HepG2 (cell line): ENCODE data around the gene COA1. TPM values are rescaled to one million over a fixed set of nuclear protein-coding genes. Genes with fewer than 3 reads are reported as not detected.

Experiments
- KLF16 ChIP-seq, 2 experiments: sonication (generic) in 1 of 2; formaldehyde crosslinking in 1 of 2; IDR thresholded peaks; 2 replicates each; pipeline versions ENCODE4 v1.6.1 to v1.8.0; 2016 to 2023; ENCODE audit warnings: missing genetic modification reagents in 2 of 2, missing compliant biosample characterization in 1 of 2
- TARDBP ChIP-seq: sonication (generic); formaldehyde crosslinking; IDR thresholded peaks from 2 replicates; pipeline ENCODE4 v1.8.0; 2022; ENCODE audit warnings: mild to moderate bottlenecking, missing genetic modification reagents
- TEAD3 ChIP-seq: optimal IDR thresholded peaks from 2 replicates; pipeline ENCODE3; 2016; ENCODE audit warnings: borderline replicate concordance
- ZBTB38 ChIP-seq: sonication (generic); formaldehyde crosslinking; IDR thresholded peaks from 2 replicates; pipeline ENCODE4 v1.5.1; 2020; ENCODE audit warnings: mild to moderate bottlenecking, missing genetic modification reagents
- ZKSCAN8 ChIP-seq: IDR thresholded peaks from 2 replicates; pipeline ENCODE4 v1.6.1; 2016; ENCODE audit warnings: borderline replicate concordance, missing genetic modification reagents, missing compliant biosample characterization
- polyA plus RNA-seq, 8 experiments: library from polyadenylated mRNA; depleted of rRNA in 3 of 8; stranded (reverse) in 7 of 8; unstranded in 1 of 8; fragments of >200 nt; fragmentation: Illumina TruSeq in 4 of 8; extraction: Trizol in 4 of 8; gene quantifications; 2 replicates each; pipeline versions ENCODE4 v1.2.1 to v1.2.3, GENCODE V29; 2011 to 2016; ENCODE audit warnings: low read depth in 4 of 8, missing spikeins in 1 of 8, mixed read lengths in 1 of 8; ENCODE audit not compliant: insufficient read depth in 1 of 8
- total RNA-seq, 5 experiments: library from RNA; depleted of rRNA; stranded (reverse); fragments of >200 nt; fragmentation: Illumina TruSeq; extraction: Trizol; gene quantifications; 2 replicates each; pipeline ENCODE4 v1.2.3, GENCODE V29; 2016; ENCODE audit warnings: low read depth in 1 of 5
- TF ChIP-seq, protein P1 (sequence below): IDR thresholded peaks from 2 replicates; pipeline ENCODE4 v1.6.1; 2016; ENCODE audit warnings: low read depth, missing genetic modification reagents, missing compliant biosample characterization
- TF ChIP-seq, protein P2 (sequence below), 2 experiments: sonication (generic) in 1 of 2; formaldehyde crosslinking in 1 of 2; IDR thresholded peaks; 2 replicates each; pipeline versions ENCODE4 v1.5.1 to v1.6.1; 2011 to 2020; ENCODE audit warnings: borderline replicate concordance in 1 of 2, low read depth in 1 of 2, low read length in 1 of 2, mild to moderate bottlenecking in 1 of 2, missing genetic modification reagents in 1 of 2, moderate library complexity in 1 of 2
- TF ChIP-seq, protein P3 (sequence below): IDR thresholded peaks from 2 replicates; pipeline ENCODE4 v1.4.0; 2020; ENCODE audit warnings: mild to moderate bottlenecking, missing genetic modification reagents
- TF ChIP-seq, protein P4 (sequence below): sonication (generic); formaldehyde crosslinking; IDR thresholded peaks from 2 replicates; pipeline ENCODE4 v1.4.0; 2020; ENCODE audit warnings: missing genetic modification reagents

Gene COA1
- total and polyA plus RNA-seq, 2 of the 13 experiments (the other 11 are each of a cell fraction or from before 2014, with no cell fraction given) = 33.2 to 65.7 TPM

DNA sequence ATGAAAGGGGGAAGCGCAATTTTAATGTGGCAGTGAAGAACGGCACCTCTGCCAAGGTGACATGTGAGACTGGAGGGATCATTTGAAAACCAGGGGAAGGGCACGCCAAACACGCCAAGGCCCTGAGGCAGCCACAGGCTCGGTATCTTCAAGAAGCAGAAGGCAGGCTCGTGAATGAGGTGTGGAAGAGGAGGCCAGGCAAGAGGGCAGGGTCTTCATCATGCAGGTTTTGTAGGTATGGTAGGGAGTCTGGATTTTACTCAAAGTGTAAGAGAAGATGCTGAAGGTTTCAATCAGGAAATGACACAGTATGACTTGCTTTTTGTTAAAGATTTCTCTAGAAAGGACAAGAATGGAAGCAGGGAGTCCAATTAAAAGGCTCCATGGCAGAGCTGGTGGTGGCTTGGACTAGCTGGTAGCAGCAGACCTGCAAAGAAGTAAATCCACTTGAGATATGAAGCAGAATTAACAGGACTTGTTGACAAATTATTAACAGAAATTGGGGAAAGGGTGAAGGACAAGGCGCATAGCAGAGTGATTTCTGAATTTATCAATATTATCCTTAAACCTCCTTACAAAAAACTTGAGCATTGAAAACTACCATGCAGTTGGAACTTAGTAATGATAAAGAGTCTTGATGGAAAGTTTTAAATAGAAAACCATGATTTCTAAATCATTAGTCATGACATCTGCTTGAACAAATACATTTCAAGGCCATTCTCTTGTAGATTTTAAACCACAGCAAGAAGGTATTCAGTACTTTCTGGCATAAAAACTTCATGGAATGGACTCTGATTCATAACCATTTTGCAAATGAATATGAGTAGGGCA, 70.4 kb downstream of the COA1 start (continued):
- TF ChIP-seq, protein P1, sequence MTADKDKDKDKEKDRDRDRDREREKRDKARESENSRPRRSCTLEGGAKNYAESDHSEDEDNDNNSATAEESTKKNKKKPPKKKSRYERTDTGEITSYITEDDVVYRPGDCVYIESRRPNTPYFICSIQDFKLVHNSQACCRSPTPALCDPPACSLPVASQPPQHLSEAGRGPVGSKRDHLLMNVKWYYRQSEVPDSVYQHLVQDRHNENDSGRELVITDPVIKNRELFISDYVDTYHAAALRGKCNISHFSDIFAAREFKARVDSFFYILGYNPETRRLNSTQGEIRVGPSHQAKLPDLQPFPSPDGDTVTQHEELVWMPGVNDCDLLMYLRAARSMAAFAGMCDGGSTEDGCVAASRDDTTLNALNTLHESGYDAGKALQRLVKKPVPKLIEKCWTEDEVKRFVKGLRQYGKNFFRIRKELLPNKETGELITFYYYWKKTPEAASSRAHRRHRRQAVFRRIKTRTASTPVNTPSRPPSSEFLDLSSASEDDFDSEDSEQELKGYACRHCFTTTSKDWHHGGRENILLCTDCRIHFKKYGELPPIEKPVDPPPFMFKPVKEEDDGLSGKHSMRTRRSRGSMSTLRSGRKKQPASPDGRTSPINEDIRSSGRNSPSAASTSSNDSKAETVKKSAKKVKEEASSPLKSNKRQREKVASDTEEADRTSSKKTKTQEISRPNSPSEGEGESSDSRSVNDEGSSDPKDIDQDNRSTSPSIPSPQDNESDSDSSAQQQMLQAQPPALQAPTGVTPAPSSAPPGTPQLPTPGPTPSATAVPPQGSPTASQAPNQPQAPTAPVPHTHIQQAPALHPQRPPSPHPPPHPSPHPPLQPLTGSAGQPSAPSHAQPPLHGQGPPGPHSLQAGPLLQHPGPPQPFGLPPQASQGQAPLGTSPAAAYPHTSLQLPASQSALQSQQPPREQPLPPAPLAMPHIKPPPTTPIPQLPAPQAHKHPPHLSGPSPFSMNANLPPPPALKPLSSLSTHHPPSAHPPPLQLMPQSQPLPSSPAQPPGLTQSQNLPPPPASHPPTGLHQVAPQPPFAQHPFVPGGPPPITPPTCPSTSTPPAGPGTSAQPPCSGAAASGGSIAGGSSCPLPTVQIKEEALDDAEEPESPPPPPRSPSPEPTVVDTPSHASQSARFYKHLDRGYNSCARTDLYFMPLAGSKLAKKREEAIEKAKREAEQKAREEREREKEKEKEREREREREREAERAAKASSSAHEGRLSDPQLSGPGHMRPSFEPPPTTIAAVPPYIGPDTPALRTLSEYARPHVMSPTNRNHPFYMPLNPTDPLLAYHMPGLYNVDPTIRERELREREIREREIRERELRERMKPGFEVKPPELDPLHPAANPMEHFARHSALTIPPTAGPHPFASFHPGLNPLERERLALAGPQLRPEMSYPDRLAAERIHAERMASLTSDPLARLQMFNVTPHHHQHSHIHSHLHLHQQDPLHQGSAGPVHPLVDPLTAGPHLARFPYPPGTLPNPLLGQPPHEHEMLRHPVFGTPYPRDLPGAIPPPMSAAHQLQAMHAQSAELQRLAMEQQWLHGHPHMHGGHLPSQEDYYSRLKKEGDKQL (CRISPR knock-in tag) = no peak
- TF ChIP-seq TEAD3 (CRISPR knock-in tag) = no peak
- TF ChIP-seq, protein P2, sequence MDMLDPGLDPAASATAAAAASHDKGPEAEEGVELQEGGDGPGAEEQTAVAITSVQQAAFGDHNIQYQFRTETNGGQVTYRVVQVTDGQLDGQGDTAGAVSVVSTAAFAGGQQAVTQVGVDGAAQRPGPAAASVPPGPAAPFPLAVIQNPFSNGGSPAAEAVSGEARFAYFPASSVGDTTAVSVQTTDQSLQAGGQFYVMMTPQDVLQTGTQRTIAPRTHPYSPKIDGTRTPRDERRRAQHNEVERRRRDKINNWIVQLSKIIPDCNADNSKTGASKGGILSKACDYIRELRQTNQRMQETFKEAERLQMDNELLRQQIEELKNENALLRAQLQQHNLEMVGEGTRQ (IDR thresholded peaks at IDR 0.05; ENCODE audit: low read depth, low read length) = no peak
- TF ChIP-seq, protein P2 (CRISPR knock-in tag; IDR thresholded peaks at IDR 0.05; ENCODE audit: borderline replicate concordance) = no peak
- TF ChIP-seq, protein P3, sequence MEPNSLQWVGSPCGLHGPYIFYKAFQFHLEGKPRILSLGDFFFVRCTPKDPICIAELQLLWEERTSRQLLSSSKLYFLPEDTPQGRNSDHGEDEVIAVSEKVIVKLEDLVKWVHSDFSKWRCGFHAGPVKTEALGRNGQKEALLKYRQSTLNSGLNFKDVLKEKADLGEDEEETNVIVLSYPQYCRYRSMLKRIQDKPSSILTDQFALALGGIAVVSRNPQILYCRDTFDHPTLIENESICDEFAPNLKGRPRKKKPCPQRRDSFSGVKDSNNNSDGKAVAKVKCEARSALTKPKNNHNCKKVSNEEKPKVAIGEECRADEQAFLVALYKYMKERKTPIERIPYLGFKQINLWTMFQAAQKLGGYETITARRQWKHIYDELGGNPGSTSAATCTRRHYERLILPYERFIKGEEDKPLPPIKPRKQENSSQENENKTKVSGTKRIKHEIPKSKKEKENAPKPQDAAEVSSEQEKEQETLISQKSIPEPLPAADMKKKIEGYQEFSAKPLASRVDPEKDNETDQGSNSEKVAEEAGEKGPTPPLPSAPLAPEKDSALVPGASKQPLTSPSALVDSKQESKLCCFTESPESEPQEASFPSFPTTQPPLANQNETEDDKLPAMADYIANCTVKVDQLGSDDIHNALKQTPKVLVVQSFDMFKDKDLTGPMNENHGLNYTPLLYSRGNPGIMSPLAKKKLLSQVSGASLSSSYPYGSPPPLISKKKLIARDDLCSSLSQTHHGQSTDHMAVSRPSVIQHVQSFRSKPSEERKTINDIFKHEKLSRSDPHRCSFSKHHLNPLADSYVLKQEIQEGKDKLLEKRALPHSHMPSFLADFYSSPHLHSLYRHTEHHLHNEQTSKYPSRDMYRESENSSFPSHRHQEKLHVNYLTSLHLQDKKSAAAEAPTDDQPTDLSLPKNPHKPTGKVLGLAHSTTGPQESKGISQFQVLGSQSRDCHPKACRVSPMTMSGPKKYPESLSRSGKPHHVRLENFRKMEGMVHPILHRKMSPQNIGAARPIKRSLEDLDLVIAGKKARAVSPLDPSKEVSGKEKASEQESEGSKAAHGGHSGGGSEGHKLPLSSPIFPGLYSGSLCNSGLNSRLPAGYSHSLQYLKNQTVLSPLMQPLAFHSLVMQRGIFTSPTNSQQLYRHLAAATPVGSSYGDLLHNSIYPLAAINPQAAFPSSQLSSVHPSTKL = peak; percentile 72; the same call in 1 of the 2 replicates
- peak; percentile 32; the same call in 1 of the 2 replicates for TF ChIP-seq ZKSCAN8 (CRISPR knock-in tag)
- TF ChIP-seq TARDBP (CRISPR knock-in tag) = 0 out of 2 replicates have a peak, but pooled peaks have one; percentile 25
- TF ChIP-seq KLF16 (CRISPR knock-in tag; IDR thresholded peaks at IDR 0.05) = 0 out of 4 replicates have a peak, but pooled peaks of 1 of the 2 experiments have one; percentile 14
- TF ChIP-seq, protein P4, sequence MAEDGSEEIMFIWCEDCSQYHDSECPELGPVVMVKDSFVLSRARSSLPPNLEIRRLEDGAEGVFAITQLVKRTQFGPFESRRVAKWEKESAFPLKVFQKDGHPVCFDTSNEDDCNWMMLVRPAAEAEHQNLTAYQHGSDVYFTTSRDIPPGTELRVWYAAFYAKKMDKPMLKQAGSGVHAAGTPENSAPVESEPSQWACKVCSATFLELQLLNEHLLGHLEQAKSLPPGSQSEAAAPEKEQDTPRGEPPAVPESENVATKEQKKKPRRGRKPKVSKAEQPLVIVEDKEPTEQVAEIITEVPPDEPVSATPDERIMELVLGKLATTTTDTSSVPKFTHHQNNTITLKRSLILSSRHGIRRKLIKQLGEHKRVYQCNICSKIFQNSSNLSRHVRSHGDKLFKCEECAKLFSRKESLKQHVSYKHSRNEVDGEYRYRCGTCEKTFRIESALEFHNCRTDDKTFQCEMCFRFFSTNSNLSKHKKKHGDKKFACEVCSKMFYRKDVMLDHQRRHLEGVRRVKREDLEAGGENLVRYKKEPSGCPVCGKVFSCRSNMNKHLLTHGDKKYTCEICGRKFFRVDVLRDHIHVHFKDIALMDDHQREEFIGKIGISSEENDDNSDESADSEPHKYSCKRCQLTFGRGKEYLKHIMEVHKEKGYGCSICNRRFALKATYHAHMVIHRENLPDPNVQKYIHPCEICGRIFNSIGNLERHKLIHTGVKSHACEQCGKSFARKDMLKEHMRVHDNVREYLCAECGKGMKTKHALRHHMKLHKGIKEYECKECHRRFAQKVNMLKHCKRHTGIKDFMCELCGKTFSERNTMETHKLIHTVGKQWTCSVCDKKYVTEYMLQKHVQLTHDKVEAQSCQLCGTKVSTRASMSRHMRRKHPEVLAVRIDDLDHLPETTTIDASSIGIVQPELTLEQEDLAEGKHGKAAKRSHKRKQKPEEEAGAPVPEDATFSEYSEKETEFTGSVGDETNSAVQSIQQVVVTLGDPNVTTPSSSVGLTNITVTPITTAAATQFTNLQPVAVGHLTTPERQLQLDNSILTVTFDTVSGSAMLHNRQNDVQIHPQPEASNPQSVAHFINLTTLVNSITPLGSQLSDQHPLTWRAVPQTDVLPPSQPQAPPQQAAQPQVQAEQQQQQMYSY = peak; percentile 99
- peak; percentile 29; the same call in 1 of the 2 replicates for TF ChIP-seq ZBTB38
